HepG2 (cell line): ENCODE measurements around the gene OGFOD3. TPM values are rescaled to one million over a fixed set of nuclear protein-coding genes. Genes with fewer than 3 reads are reported as not detected.

Experiments
- ATAC-seq: fragments of 200-7000 bp; cut with Tn5 transposase; 3 replicates; pipeline ENCODE4 v1.9.1; 2020; ENCODE audit warnings: mild to moderate bottlenecking, moderate library complexity
- BruUV-seq: library from RNA; stranded (reverse); fragments of 400-500 nt; replicated peaks from 2 replicates; lab custom pipeline; 2021; lab: Mats Ljungman, UMichigan
- CTCF ChIA-PET: fragments of 300-600 bp; formaldehyde crosslinking; extraction: SDS; loops from one replicate; lab custom pipeline; 2021; ENCODE audit warnings: low total read pairs, inconsistent platforms, low intra/inter-chr PET ratio; lab: Yijun Ruan, JAX
- POLR2A ChIA-PET: fragments of 350-600 bp; sonication (Branson Sonifier 250); formaldehyde crosslinking; loops from one replicate; lab custom pipeline; 2020; ENCODE audit warnings: antibody characterized with exemption, inconsistent platforms; lab: Yijun Ruan, JAX
- DNase-seq: peaks from one replicate; pipeline ENCODE4 v3.0.0-alpha.2; 2015; ENCODE audit warnings: low spot score
- FAIRE-seq: peaks from 3 replicates; lab custom pipeline; 2011; peaks lifted over from hg19 to GRCh38; lab: Jason Lieb, UNC
- H2AFZ ChIP-seq: one replicate; pipeline ENCODE4 v1.6.1; 2011; ENCODE audit warnings: low read length, inconsistent platforms
- H3K27ac ChIP-seq: fragments of 300-600 bp; 3 replicates; pipeline ENCODE4 v1.8.0; 2011; ENCODE audit warnings: mixed run types, mild to moderate bottlenecking, mixed read lengths, low read length, inconsistent platforms; ENCODE audit not compliant: insufficient read depth; ENCODE audit errors: extremely low read length
- H3K27me3 ChIP-seq, 2 experiments: fragments of 200-600 bp in 1 of 2; 2 replicates in 1 of 2; 3 replicates in 1 of 2; pipeline versions ENCODE4 v1.6.0 to v1.8.0; 2011; ENCODE audit warnings: low read length in 2 of 2, mild to moderate bottlenecking in 2 of 2, moderate library complexity in 2 of 2, inconsistent platforms in 1 of 2; ENCODE audit not compliant: insufficient read depth in 2 of 2, control insufficient read depth in 1 of 2
- H3K36me3 ChIP-seq, 2 experiments: fragments of 200-600 bp in 1 of 2; replicated peaks in 1 of 2; 2 replicates in 1 of 2; 3 replicates in 1 of 2; pipeline versions ENCODE4 v1.5.1 to v1.8.0; 2011; ENCODE audit warnings: low read length in 2 of 2, inconsistent platforms in 1 of 2; ENCODE audit not compliant: insufficient read depth in 2 of 2, control insufficient read depth in 1 of 2
- H3K4me1 ChIP-seq: 2 replicates; pipeline ENCODE4 v1.5.1; 2012; ENCODE audit warnings: low read length, inconsistent platforms; ENCODE audit not compliant: insufficient read depth
- H3K4me2 ChIP-seq: 2 replicates; pipeline ENCODE4 v1.6.0; 2011; ENCODE audit warnings: low read depth, low read length, inconsistent platforms
- H3K4me3 ChIP-seq, 3 experiments: fragments of 200-600 bp in 1 of 3; sonication (generic), shearing (Covaris generic) in 1 of 3; replicated peaks in 1 of 3; 2 replicates each; pipeline ENCODE4 v1.5.1; 2011 to 2016; ENCODE audit warnings: low read length in 3 of 3, inconsistent platforms in 2 of 3, low read depth in 2 of 3, mild to moderate bottlenecking in 2 of 3, control low read depth in 1 of 3, mixed read lengths in 1 of 3; ENCODE audit not compliant: insufficient read depth in 1 of 3
- H3K79me2 ChIP-seq: one replicate; pipeline ENCODE4 v1.6.1; 2011; ENCODE audit warnings: low read length, inconsistent platforms; ENCODE audit not compliant: insufficient read depth
- H3K9ac ChIP-seq: 2 replicates; pipeline ENCODE4 v1.6.0; 2011; ENCODE audit warnings: mild to moderate bottlenecking, low read depth, low read length, inconsistent platforms; ENCODE audit not compliant: insufficient read depth
- H3K9me3 ChIP-seq: 2 replicates; pipeline ENCODE4 v1.5.1; 2012; ENCODE audit warnings: mild to moderate bottlenecking, low read length
- H4K20me1 ChIP-seq: 2 replicates; pipeline ENCODE4 v1.6.0; 2011; ENCODE audit warnings: inconsistent platforms, mild to moderate bottlenecking, low read length, moderate library complexity; ENCODE audit not compliant: insufficient read depth
- AHDC1 ChIP-seq: sonication (generic); formaldehyde crosslinking; IDR thresholded peaks from 2 replicates; pipeline ENCODE4 v1.5.1; 2020; ENCODE audit warnings: mild to moderate bottlenecking, missing genetic modification reagents, borderline replicate concordance
- AKAP8 ChIP-seq: sonication (generic); formaldehyde crosslinking; IDR thresholded peaks from 2 replicates; pipeline ENCODE4 v1.5.1; 2020; ENCODE audit warnings: mild to moderate bottlenecking, missing genetic modification reagents
- ARID2 ChIP-seq: sonication (generic); formaldehyde crosslinking; IDR thresholded peaks from 2 replicates; pipeline ENCODE4 v1.8.1; 2022; ENCODE audit warnings: mild to moderate bottlenecking, missing genetic modification reagents, borderline replicate concordance
- CERS6 ChIP-seq: sonication (generic); formaldehyde crosslinking; IDR thresholded peaks from 2 replicates; pipeline ENCODE4 v1.5.0; 2020; ENCODE audit warnings: missing genetic modification reagents
- EEA1 ChIP-seq: sonication (generic); formaldehyde crosslinking; IDR thresholded peaks from 2 replicates; pipeline ENCODE4 v1.5.1; 2020; ENCODE audit warnings: mild to moderate bottlenecking, missing genetic modification reagents, borderline replicate concordance
- GFI1 ChIP-seq: sonication (generic); formaldehyde crosslinking; IDR thresholded peaks from 2 replicates; pipeline ENCODE4 v1.5.0; 2020; ENCODE audit warnings: missing genetic modification reagents, mild to moderate bottlenecking, borderline replicate concordance
- PHF21A ChIP-seq: sonication (generic); formaldehyde crosslinking; IDR thresholded peaks from 2 replicates; pipeline ENCODE4 v1.5.0; 2020; ENCODE audit warnings: mild to moderate bottlenecking, missing genetic modification reagents
- POGZ ChIP-seq: sonication (generic); formaldehyde crosslinking; IDR thresholded peaks from 2 replicates; pipeline ENCODE4 v1.4.0; 2020; ENCODE audit warnings: mild to moderate bottlenecking, missing genetic modification reagents
- SP2 ChIP-seq: sonication (generic); formaldehyde crosslinking; IDR thresholded peaks from 2 replicates; pipeline ENCODE4 v1.5.1; 2020; ENCODE audit warnings: mild to moderate bottlenecking, missing genetic modification reagents
- STAT5B ChIP-seq: sonication (generic); formaldehyde crosslinking; IDR thresholded peaks from 2 replicates; pipeline ENCODE4 v1.4.0; 2020; ENCODE audit warnings: missing genetic modification reagents
- TFE3 ChIP-seq: IDR thresholded peaks from 2 replicates; pipeline ENCODE4 v1.6.1; 2016
- ZNF788 ChIP-seq: sonication (generic); formaldehyde crosslinking; IDR thresholded peaks from 2 replicates; pipeline ENCODE4 v1.5.0; 2020; ENCODE audit warnings: mild to moderate bottlenecking, missing genetic modification reagents, borderline replicate concordance
- ZNF816 ChIP-seq: sonication (generic); formaldehyde crosslinking; IDR thresholded peaks from 2 replicates; pipeline ENCODE4 v1.8.0; 2022; ENCODE audit warnings: missing genetic modification reagents, mild to moderate bottlenecking, borderline replicate concordance
- ZSCAN21 ChIP-seq: sonication (generic); formaldehyde crosslinking; IDR thresholded peaks from 2 replicates; pipeline ENCODE4 v1.8.0; 2022; ENCODE audit warnings: mild to moderate bottlenecking, missing genetic modification reagents, moderate library complexity, borderline replicate concordance
- WGBS: methylation state at CpG from one replicate; pipeline ENCODE4 v1.1.6; 2017; ENCODE audit warnings: low lambda C conversion rate; 5-methylcytosine and 5-hydroxymethylcytosine counted together
- in situ Hi-C: cut with HindIII; loops from 2 replicates; pipeline ENCODE4 v1.10.0; 2017; ENCODE audit warnings: low pct_unique_long_range_greater_than_20kb; ENCODE audit not compliant: extremely low pct_ligation_motif_present
- intact Hi-C: fragments of 100-400 bp; cut with micrococcal nuclease; formaldehyde crosslinking; loops from one replicate; pipeline ENCODE4 v1.10.0; 2022; ENCODE audit not compliant: unreplicated experiment
- polyA plus RNA-seq, 8 experiments: library from polyadenylated mRNA; depleted of rRNA in 3 of 8; stranded (reverse) in 7 of 8; unstranded in 1 of 8; fragments of >200 nt; fragmentation: Illumina TruSeq in 4 of 8; extraction: Trizol in 4 of 8; gene quantifications; 2 replicates each; pipeline versions ENCODE4 v1.2.1 to v1.2.3, GENCODE V29; 2011 to 2016; ENCODE audit warnings: low read depth in 4 of 8, missing spikeins in 1 of 8, mixed read lengths in 1 of 8; ENCODE audit not compliant: insufficient read depth in 1 of 8
- total RNA-seq, 5 experiments: library from RNA; depleted of rRNA; stranded (reverse); fragments of >200 nt; fragmentation: Illumina TruSeq; extraction: Trizol; gene quantifications; 2 replicates each; pipeline ENCODE4 v1.2.3, GENCODE V29; 2016; ENCODE audit warnings: low read depth in 1 of 5
- TF ChIP-seq, protein P1 (sequence below): IDR thresholded peaks from 2 replicates; pipeline ENCODE4 v1.6.1; 2016; ENCODE audit warnings: mild to moderate bottlenecking, missing biosample characterization, missing genetic modification reagents

OGFOD3 gene
- total and polyA plus RNA-seq, 2 of the 13 experiments (the other 11 are each of a cell fraction or from before 2014, with no cell fraction given) = 40.0 to 42.1 TPM

DNA sequence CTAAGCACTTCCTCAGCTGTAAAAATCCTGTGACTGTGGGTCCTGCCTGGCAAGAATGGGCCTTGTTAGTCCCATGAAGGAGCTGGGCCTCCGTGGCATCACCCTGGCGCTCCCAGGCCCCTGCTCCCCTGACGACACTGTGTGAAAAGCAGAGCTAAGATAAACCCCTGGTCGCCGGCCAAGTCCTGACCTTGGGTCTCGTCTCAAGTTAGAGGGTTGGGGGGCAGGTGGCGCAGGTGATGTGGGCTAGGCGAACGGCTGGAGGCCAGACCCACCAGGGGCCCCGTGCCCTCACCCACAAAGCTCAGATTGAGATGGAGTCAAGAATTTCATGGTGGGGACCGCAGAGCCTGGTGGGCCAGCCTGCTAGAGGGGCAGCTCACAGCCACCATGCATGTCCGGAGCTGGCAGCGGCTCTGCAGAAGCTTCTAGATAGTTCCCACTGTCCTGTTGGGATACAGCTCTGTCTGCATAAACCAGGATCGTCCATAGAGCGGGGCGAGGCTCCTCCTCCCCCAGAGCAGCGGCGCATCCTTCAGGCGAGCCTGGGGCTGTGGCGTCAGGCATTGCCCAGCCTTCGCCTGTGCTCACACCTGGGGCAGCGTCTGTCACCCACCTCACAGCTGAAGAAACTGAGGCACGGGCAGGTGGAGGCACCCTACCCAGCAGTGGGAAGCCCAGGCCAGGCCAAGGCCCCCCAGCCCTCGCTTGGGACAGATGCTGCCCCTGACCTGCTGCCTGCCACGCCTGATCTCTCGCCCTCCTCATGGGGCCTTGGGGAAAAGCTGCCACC is 20.2 kb upstream of the OGFOD3 start:
- in situ Hi-C loops (no loop called here), intact Hi-C loops (no loop called here)
- DNase-seq (no peak), ATAC-seq (no peak), FAIRE-seq (no peak)
- Histone ChIP-seq H3K27me3 (no peaks in the 10 kb centered on the region), H3K36me3 (peaks cover 12 to 18% of the 10 kb centered on the region in 2 experiments), H3K4me1 (no peaks in the 10 kb centered on the region), H3K4me2 (no peak overlapping the region), H2AFZ (no peak overlapping the region), H3K79me2 (no peaks in the 10 kb centered on the region), H4K20me1 (no peaks in the 10 kb centered on the region), H3K9me3 (no peaks in the 10 kb centered on the region), H3K9ac (no peak overlapping the region), H3K4me3 (no peak overlapping the region), H3K27ac (no peak overlapping the region)
- CTCF ChIA-PET = no interaction called here
- WGBS = 98% methylated on average over 14 of the region's 26 CpGs
- TSS peak; percentile 37 for BruUV-seq
- POLR2A ChIA-PET = interaction anchor here (0.6 kb wide), 1 partner anchor 83 kb away, joined by 4 read pairs; no protein-coding TSS in a partner anchor
- TF ChIP-seq, protein P1, sequence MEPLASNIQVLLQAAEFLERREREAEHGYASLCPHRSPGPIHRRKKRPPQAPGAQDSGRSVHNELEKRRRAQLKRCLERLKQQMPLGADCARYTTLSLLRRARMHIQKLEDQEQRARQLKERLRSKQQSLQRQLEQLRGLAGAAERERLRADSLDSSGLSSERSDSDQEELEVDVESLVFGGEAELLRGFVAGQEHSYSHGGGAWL (CRISPR knock-in tag) = no peak
- no peak for TF ChIP-seq PHF21A (CRISPR knock-in tag)
- no peak for TF ChIP-seq GFI1 (CRISPR knock-in tag)
- TF ChIP-seq POGZ (CRISPR knock-in tag) = no peak
- TF ChIP-seq TFE3 (CRISPR knock-in tag) = no peak
- no peak for TF ChIP-seq ZNF816 (CRISPR knock-in tag)
- no peak for TF ChIP-seq ZNF788
- no peak for TF ChIP-seq AHDC1 (CRISPR knock-in tag)
- TF ChIP-seq AKAP8 (CRISPR knock-in tag) = peak; percentile 76; the same call in 1 of the 2 replicates
- no peak for TF ChIP-seq EEA1 (CRISPR knock-in tag)
- no peak for TF ChIP-seq ZSCAN21 (CRISPR knock-in tag)
- no peak for TF ChIP-seq STAT5B (CRISPR knock-in tag)
- TF ChIP-seq CERS6 (CRISPR knock-in tag) = no peak
- TF ChIP-seq ARID2 (CRISPR knock-in tag) = no peak
- no peak for TF ChIP-seq SP2
